Ishikawa (cell line): ENCODE results near the gene ERBB4.

ENCODE experiments used
- CEBPB ChIP-seq: IDR thresholded peaks from 2 replicates; pipeline ENCODE4 v1.6.1; 2012
- CREB1 ChIP-seq: IDR thresholded peaks from 2 replicates; pipeline ENCODE4 v1.6.1; 2012; ENCODE audit warnings: low read depth
- EGR1 ChIP-seq: IDR thresholded peaks from 2 replicates; pipeline ENCODE4 v1.6.1; 2012
- EP300 ChIP-seq: IDR thresholded peaks from 2 replicates; pipeline ENCODE4 v1.6.1; 2012; ENCODE audit warnings: borderline replicate concordance
- FOXM1 ChIP-seq: IDR thresholded peaks from 2 replicates; pipeline ENCODE4 v1.6.1; 2012; ENCODE audit warnings: low read depth, borderline replicate concordance
- MAX ChIP-seq: IDR thresholded peaks from 2 replicates; pipeline ENCODE4 v1.6.1; 2012
- NFIC ChIP-seq: IDR thresholded peaks from 2 replicates; pipeline ENCODE4 v1.6.1; 2012
- RAD21 ChIP-seq: IDR thresholded peaks from 2 replicates; pipeline ENCODE4 v1.6.1; 2012; ENCODE audit warnings: low read depth
- TAF1 ChIP-seq: IDR thresholded peaks from 2 replicates; pipeline ENCODE4 v1.6.1; 2012; ENCODE audit warnings: low read depth, mild to moderate bottlenecking
- TCF12 ChIP-seq: IDR thresholded peaks from 2 replicates; pipeline ENCODE4 v1.6.1; 2012; ENCODE audit warnings: low read depth
- TEAD4 ChIP-seq: IDR thresholded peaks from 2 replicates; pipeline ENCODE4 v1.6.1; 2012
- YY1 ChIP-seq: IDR thresholded peaks from 2 replicates; pipeline ENCODE4 v1.6.1; 2012; ENCODE audit warnings: low read depth
- ZBTB7A ChIP-seq: IDR thresholded peaks from 2 replicates; pipeline ENCODE4 v1.6.1; 2012; ENCODE audit warnings: low read depth
- TF ChIP-seq, protein P1 (sequence below): IDR thresholded peaks from 2 replicates; pipeline ENCODE4 v1.6.1; 2012; ENCODE audit warnings: low read depth, mild to moderate bottlenecking
- TF ChIP-seq, protein P2 (sequence below): IDR thresholded peaks from 2 replicates; pipeline ENCODE4 v1.6.1; 2012

Gene ERBB4

GRCh38 chr2:211426240-211426639 lies 1112.4 kb downstream of the ERBB4 start:
- TF ChIP-seq, protein P1, sequence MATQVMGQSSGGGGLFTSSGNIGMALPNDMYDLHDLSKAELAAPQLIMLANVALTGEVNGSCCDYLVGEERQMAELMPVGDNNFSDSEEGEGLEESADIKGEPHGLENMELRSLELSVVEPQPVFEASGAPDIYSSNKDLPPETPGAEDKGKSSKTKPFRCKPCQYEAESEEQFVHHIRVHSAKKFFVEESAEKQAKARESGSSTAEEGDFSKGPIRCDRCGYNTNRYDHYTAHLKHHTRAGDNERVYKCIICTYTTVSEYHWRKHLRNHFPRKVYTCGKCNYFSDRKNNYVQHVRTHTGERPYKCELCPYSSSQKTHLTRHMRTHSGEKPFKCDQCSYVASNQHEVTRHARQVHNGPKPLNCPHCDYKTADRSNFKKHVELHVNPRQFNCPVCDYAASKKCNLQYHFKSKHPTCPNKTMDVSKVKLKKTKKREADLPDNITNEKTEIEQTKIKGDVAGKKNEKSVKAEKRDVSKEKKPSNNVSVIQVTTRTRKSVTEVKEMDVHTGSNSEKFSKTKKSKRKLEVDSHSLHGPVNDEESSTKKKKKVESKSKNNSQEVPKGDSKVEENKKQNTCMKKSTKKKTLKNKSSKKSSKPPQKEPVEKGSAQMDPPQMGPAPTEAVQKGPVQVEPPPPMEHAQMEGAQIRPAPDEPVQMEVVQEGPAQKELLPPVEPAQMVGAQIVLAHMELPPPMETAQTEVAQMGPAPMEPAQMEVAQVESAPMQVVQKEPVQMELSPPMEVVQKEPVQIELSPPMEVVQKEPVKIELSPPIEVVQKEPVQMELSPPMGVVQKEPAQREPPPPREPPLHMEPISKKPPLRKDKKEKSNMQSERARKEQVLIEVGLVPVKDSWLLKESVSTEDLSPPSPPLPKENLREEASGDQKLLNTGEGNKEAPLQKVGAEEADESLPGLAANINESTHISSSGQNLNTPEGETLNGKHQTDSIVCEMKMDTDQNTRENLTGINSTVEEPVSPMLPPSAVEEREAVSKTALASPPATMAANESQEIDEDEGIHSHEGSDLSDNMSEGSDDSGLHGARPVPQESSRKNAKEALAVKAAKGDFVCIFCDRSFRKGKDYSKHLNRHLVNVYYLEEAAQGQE, result no peak
- no peak for TF ChIP-seq MAX
- TF ChIP-seq YY1, result no peak
- no peak for TF ChIP-seq FOXM1
- no peak for TF ChIP-seq TCF12
- TF ChIP-seq EGR1, result no peak
- TF ChIP-seq TAF1, result no peak
- TF ChIP-seq TEAD4, result no peak
- TF ChIP-seq ZBTB7A, result no peak
- TF ChIP-seq, protein P2, sequence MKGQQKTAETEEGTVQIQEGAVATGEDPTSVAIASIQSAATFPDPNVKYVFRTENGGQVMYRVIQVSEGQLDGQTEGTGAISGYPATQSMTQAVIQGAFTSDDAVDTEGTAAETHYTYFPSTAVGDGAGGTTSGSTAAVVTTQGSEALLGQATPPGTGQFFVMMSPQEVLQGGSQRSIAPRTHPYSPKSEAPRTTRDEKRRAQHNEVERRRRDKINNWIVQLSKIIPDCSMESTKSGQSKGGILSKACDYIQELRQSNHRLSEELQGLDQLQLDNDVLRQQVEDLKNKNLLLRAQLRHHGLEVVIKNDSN, result no peak
- TF ChIP-seq CEBPB, result no peak
- TF ChIP-seq EP300, result no peak
- no peak for TF ChIP-seq NFIC
- no peak for TF ChIP-seq CREB1
- no peak for TF ChIP-seq RAD21

GRCh38 chr2:211423018-211423417 lies 1115.6 kb downstream of the ERBB4 start:
- TF ChIP-seq RAD21 (no peak), TEAD4 (no peak), CREB1 (no peak), NFIC (no peak), EGR1 (no peak), FOXM1 (no peak), TCF12 (no peak), YY1 (no peak), TAF1 (no peak), EP300 (no peak), CEBPB (no peak), MAX (no peak)
- TF ChIP-seq, protein P2, result no peak

GRCh38 chr2:211417544-211417943 lies 1121.1 kb downstream of the ERBB4 start:
- TF ChIP-seq RAD21 (no peak), NFIC (no peak), MAX (no peak), TAF1 (no peak), CREB1 (no peak), TCF12 (no peak), EP300 (no peak), EGR1 (no peak)
- TF ChIP-seq, protein P2, result no peak
- TF ChIP-seq, protein P1, result no peak

- TF ChIP-seq ZBTB7A (no peak), TCF12 (no peak)
- TF ChIP-seq, protein P2, result no peak
These were observed 1122.2 kb downstream of the ERBB4 start for GRCh38 chr2:211416373-211416772.

DNA sequence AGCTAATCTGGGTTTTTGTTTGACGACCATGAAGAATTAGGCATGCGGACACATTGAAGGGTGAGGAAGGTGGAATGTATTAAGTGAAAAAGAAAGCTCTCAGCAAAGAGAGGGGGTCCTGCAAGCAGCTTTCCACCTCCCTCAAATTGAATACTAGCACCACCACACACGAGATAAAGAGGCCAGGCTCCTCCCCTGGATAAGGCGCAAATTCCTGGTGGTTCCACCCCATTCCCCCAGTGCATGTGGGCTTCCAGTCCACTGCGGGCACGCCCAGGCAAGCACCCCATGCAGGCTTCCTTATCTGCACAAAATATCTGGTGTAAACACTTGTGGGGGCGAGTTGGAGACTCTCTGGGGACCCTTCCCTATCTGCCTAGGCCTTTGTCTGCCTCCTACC lies 1124.9 kb downstream of the ERBB4 start:
- TF ChIP-seq EGR1 (no peak), EP300 (no peak), ZBTB7A (no peak)
- TF ChIP-seq, protein P1, result no peak
